GM11168 (cell line): ENCODE results near the gene CIB1.
"Not testable (repeated sequence)": the region's sequence is repeated elsewhere in the genome, so short reads cannot be mapped to it uniquely, and the experiment has no call there.

ENCODE experiments used
- in situ Hi-C: fragments of 300-500 bp; cut with MboI; formaldehyde crosslinking; loops from one replicate; pipeline ENCODE4 v1.12.0; 2022; ENCODE audit warnings: low sequenced_read_pairs; ENCODE audit not compliant: unreplicated experiment

Gene CIB1

DNA sequence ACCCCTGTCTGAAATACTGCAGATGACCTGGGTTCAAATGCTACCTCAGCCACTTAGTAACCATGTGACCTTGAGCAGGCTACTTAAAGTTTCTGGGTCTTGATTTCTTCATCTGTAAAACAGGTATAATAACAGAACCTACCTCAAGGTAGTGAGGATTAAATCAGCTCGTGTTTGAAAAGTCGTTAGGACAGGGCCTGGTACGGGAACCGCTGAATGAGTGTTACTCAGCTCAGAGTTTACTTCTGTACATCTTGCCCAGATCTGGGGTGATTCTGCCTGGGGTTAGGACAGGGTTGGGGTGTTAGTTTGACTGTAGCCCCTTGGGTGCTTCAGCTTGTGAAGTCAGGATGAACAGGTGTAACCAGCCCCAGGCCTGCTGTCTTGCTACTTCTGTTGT is 30.8 kb downstream of the CIB1 start:
- in situ Hi-C loops = no loop called here

DNA sequence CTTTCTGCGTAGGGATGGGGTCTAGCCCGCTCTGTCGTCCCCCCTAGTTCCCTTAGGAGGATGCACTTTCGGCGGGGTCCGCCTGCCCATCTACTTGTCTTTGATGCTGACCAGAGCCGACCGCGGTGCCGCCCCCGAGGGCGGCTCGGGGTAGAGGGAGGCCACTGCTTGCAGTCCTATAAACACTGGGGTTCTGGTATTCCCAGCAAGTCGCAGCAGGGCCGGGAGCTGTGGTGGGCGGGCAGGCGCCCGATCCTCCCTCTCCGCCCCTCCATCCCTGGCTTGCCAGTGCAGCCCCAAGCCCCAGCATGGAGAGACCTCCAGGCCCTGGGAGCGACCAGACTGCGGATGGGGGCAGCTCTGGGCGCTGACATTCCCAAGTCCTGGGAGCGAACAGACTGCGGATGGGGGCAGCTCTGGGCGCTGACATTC is 31.8 kb downstream of the CIB1 start:
- in situ Hi-C loops = no loop called here

DNA sequence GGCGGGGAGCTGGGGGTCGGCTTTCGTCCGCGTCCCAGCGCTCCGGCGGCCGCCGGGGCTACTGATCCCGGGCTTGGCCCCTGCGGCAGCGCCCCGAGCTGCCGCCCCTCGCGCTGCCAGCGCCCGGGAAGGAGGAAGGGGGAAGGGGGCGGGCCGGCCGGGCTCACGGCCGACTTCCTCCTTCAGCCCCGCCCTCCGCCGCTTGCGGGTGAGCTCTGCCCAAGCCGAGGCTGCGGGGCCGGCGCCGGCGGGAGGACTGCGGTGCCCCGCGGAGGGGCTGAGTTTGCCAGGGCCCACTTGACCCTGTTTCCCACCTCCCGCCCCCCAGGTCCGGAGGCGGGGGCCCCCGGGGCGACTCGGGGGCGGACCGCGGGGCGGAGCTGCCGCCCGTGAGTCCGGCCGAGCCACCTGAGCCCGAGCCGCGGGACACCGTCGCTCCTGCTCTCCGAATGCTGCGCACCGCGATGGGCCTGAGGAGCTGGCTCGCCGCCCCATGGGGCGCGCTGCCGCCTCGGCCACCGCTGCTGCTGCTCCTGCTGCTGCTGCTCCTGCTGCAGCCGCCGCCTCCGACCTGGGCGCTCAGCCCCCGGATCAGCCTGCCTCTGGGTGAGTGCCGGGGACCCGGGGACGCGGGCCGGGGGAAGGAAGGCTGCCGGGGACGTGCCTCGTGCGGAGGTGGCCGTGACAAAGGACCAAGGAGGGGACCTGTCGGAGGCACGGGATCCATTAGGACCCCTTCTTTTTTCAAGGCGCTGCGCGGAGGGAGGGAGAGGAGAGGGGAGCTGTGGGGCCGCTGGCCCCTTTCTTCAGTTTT is 32.4 kb downstream of the CIB1 start, which contains the start of gene SEMA4B:
Gene SEMA4B, plus strand, starts transcription at position 201 of the 814 bp plus-strand sequence. Its CDS starts 249 bp downstream, at position 450.
- in situ Hi-C loops = no loop called here

DNA sequence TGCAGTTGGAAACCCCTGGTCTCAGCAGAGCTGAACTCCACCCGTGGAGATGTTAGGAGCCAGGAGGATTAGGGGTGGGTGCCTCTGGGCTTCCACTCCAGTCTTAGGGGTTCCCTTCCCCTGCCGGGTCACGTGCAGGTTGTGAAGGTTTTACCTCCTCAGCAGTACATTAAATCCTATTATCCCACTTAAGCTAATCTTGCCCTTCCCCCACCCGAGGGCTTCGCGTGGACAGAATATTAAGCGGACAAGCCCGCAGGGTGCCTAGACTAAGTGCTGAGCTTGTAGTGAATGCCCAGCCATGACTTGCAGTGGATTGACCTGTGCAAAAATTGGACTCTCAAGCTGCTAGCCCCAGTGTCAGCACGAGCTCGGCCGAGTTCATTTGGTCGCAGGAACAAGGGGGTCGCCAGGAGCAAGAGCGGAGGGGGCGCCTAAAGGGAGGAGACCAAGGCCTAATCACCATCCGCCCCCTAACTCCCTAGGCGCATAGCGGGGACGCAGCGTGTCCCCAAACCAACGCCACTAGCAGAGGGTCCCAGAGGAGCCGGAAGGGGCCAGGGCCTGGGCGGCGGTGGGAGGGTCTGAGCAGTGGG is 33.1 kb downstream of the CIB1 start:
- in situ Hi-C loops = no loop called here

DNA sequence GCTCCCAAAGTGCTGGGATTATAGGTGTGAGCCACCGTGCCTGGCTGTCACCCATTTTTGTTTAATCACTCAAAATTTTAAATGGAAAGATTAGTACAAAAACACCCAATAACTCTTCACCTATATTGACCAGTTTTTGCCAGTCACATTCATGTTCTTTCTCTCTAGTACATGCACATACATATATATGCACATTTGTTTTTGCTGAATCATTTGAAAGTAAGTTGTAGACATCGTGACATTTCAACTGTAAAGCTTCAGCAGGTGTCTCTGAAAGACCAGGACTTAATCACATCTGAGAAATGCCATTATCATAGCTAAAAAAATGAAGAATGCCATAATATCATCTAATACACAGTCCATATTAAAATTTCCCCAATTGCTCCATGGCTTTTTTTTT is 39.1 kb downstream of the CIB1 start:
- in situ Hi-C loops = no loop called here

DNA sequence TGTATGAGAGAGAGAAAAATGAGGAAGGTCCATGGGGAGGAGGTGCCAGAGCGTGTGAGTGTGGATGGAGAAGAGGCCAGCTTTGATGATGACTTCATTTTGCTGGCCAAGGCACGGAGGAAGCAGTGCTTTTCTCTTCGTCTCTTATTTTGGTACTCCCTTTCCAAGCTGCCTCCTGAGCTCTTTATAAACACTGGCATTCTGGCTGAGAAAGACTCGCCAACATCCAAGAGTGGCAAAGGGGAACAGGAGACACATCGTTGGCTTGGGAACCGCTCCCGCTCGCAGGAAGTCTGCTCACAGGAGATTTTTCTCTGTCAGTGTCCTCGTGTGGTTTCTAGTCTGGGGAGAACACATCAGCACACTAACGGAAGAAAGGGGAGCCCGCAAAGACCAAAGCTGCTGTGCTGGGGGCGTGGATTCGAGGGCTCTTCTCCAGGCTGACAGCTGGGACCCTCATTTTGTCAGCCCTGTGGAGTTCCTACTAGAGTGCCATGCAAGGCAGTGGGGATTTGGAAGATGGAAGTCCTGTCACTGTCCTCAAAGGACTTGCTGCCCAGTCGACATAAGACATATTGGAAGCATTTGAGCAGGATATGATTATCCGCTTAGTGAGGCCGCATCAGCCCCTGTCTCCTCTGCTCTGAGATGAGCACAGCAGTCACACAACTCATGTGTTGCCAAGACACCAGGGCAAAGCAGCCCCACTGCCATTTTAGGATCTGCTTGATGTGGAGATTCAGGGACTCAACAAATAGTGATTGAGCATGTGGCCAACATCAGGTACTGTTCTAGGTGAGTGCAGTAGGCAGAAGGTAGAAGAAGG is 40.6 kb downstream of the CIB1 start:
- in situ Hi-C loops = no loop called here

DNA sequence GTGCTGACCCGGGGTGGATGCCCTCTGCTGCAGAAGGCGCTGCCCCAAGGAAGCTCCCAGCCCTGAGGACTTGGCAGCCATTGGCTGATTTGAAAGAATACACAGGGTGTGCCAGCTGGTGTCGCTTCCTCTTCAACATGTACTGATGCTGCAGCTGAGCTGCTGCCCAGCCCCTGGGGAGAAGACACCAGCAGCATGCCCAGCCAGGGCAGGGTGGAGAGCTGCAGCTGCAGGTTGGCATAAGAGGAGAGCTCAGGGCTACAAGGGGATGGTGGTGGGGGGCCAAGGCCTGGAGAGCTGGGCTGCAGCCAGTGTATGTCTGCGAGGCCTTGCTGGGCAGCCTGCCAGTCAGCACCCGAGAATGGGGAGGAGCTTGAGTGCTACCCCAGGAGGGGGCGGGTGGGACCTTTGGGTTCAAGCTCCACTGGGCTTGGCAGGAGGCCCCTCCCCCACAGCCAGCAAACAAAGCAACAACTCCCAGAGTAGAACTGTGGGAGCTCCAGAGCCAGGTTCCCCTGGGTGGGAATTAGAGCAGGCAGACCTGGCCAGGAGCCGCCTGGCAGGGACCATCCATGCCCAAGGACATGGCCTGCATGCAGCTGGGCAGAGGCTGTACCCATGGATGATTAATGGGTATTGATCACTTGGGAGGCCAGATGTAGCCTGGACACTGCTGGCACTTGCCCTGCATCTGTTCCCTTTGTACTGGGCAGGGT is 41.8 kb downstream of the CIB1 start:
- in situ Hi-C loops = no loop called here

DNA sequence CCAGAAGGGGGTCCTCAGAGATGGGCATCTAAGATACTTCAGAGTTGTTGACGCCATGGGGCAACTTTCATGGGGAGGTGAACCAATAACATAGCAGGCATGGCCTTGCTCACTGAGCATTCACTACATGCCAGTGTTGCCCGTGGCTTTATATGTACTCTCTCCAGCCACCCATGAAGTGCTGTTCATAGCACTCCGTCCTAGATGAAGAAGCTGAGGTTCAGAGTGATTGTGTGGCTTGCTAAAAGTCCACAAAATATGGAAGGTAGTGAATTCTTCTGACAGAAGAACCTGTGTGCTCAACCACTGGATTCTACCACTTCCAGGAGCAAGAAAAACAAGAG is 42.4 kb downstream of the CIB1 start:
- in situ Hi-C loops = no loop called here

DNA sequence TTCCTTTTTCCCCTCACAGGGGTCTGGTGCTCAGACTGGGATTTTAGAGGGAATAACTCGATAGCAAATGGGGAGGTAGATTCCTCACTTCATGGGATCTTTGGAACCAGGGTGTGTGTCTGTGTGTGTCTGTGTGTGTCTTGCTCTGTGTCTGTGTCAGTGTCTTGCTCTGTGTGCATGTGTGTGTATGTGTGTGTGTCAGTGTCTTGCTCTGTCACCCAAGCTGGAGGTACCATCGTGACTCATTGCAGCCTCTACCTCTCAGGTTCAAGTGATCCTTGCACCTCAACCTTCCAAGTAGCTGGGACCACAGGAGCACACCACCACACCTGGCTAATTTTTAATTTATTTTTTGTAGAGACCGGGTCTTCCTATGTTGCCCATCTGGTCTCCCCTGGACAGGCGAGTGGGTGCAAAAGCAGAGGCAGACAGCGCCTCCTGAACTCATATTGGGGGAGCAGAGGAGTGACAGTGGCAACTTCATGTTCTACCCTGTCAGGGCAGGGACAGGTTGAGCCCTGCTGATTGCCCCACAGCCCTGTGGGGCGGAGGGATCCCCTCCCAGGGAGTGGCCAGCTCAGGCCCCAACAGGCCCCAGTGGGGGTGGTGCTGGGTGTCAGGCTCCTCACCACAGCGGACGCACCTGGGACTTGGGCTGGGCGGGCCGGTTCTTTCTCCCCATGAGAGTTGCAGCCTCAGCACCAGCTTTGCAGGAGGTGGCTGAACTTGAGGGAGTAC is 43.0 kb downstream of the CIB1 start:
- in situ Hi-C loops = no loop called here

DNA sequence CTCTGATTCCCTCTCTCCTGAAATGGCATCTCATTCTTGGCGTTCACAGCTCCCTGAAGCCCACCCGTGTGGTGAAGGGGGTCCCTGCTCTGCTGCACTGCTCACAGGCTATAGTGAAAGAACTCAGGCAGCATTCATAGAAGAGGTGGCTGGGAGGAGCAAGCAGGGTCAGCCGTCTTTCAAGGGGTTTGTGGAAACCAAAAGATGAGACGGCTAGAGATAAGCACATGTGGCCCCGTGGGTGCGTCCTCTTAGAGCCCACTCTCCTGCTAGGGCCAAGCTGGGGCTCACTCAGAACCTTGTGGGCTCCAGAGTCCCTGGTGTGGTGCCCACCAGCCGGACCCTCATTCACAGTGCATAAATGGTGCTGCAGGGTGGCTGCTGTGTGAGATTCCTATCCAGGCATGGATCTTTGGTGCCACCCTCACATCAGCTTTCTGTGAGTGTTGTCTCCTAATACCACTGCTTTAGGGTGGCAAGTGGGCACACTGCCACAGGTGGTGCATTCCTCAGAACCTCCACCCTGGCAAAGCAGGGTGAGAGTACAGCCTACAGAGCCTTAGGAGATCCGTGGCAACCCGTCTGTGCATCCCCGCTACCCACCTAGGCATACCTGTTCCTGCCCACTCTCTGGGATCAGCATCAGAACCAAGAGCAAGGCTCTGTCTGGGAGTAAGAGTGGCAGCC is 43.8 kb downstream of the CIB1 start:
- in situ Hi-C loops = no loop called here

DNA sequence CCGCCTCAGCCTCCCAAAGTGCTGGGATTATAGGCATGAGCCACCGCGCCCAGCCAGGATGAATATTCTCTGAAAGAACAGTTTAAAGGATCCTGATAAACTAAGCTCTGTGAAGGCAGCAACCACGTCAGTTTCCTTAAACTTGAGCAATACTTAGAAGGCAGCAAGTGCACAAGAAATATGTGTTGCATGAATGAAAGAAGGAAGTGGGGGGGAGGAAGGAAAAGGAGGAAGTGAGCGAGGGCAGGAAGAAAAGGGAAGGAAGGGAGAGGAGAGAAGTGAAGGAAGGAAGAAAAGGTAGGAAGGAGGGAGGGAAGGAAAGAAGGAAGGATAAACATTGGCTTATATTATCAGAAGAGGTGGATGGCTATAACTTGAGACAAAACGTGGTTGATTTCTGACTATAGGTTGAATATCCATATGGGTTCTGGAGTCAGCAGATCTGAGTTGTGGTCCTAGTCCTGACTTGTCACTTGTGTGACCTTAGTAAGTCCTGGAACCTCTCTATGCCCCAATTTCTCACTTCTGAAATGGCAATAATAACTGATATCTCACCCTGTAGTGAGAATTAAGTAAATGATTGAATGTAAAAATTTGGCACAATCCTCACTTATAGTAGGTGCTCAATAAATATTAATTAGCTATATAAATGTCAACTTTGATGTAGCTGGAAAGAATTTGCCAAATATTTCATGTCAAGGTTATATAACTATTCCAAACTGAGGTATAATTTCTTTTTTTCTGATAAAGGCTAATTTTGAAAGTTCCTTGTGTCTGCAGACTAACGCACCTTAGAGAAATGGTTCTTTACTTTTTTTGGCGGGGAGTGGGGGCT is 44.6 kb downstream of the CIB1 start:
- in situ Hi-C loops = no loop called here

DNA sequence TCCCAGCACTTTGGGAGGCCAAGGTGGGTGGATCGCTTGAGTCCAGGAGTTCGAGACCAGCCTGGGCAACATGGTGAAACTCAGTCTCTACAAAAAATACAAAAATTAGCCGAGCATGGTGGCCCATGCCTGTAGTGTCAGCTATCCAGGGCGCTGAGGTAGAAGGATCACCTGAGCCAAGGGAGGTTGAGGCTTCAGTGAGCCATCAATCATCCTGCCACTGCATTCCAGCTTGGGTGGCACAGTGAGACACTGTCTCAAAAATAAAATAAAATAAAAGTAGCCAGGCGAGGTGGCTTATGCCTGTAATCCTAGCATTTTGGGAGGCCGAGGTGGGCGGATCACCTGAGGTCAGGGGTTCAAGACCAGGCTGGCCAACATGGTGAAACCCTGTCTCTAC is 45.7 kb downstream of the CIB1 start:
- in situ Hi-C loops = not testable (repeated sequence)

DNA sequence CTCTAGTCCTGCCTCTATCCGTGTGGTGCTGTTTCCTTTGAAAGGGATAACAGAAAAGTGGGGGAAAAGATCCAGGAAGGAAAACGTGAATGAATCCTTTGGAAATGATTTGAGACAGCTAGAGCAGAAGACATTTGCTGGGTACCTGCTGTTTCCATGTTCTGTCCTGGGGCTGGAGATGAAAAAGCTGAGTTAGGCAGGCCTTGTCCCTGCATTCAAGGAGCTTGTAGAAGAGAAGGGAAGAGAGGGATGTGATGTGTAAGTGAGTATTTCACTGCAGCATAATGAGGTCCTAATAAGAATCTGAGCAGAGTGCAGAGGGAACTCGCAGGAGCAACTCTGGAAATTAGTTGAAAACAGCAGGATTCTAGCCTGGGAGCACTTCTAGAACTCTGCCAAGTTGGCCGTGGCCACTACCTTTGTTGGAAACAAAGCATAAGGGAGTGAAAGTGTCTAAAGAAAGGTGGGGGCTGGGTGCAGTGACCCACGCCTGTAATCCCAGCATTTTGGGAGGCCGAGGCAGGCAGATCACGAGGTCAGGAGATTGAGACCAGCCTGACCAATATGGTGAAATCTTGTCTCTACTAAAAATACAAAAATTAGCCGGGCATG is 46.4 kb downstream of the CIB1 start:
- in situ Hi-C loops = no loop called here

DNA sequence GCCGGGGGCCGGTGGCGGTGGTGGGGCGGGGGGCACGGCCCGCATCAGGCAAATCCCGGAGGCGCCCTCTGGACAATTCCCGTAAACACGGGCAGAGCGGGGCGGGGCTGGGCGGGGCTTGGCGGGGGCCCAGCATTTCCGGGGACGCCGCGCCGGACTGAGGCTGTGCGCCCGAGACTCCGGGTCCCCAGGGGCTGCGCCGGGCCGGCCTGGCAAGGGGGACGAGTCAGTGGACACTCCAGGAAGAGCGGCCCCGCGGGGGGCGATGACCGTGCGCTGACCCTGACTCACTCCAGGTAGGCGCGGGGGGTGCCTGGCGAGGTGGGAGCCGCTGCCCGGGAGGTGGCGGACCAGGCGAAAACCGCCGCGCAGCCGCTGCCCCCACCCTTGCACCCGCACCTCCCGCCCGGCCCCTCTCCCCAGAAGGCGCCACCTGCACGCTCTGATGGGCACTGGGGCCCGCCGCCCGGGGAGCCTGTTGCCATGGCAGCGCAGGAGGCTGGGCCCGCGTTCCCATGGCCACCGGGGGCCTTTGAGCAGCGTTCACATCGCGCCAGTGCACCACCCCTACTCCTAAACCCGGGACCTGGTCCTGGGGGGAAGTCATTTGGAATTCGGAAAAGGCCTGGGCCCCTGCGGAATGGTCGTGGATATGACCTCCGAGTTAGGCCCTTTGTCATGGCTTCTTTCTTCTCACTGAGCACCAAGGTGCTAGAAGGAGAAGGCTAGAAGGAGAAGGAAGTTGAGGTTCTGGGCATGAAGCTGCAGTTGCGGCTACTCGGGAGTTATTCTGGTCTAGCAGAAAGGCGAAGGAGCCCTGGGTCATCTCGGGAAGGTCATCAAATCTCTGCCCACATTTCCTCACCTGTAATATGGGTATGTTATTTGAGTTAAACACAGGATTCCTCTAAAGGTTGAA is 48.7 kb downstream of the CIB1 start:
- in situ Hi-C loops = no loop called here

DNA sequence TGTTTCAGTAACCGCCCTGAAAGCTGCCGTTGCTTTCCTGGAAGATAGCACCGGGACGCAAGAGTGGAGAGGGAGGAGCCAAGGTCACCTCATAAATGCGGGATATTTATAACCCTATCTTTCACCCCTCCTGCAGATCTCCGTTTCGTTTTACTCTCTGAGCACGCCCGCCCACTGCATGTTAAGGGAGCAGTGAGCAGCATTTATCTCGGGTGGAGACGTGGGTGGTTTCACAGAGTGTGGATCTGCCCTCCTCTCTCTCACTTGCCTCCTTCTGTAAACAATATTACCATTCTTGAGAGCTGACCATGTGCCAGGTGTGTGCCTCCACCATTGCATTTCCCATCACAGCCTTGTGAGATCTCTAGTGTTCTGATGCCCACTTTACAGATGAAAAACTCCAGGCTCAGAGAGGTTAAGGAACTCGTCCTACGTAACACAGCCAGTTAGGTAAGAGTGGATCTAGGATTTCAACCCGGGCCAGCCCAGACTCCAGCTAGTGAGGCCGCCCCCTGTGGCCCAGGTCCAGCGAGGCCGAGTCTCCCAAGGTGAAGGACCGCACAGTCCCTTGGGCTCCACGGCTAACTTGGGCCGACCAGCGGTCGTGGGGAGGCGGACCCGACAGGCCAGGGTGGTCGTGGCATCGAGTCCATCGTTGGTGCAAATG is 49.5 kb downstream of the CIB1 start:
- in situ Hi-C loops = no loop called here

DNA sequence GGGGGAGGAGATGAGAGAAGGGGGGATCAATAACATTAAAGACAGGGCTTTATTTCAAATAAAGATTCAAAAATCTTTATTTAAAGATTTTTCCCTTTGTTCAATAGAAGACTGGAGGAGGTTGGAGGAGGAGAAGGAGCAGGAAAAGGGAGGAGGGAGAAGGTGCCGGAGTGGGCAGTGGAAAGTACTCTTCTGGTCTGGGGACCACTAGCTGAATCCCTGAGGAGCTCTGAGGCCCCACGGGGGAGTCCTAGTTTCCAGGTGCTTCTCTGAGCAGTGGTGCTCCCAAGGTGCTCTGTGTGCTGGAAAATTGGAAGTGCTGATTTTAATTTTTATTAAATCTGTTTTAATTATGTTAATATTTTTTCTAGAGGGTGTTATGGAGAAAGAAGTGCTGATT is 52.0 kb downstream of the CIB1 start:
- in situ Hi-C loops = no loop called here
